Mucosa of descending colon (tissue), 3 donors: Measurements from ENCODE around the gene BEST1. TPM values are rescaled to one million over a fixed set of nuclear protein-coding genes. Genes with fewer than 3 reads are reported as not detected.
A peak's percentile ranks its signal among the peaks of the same experiment; 100 is the strongest.

ENCODE experiments used
- ATAC-seq: fragments of 200-7000 bp; cut with Tn5 transposase; one replicate; pipeline ENCODE4 v1.9.1; 2020; ENCODE audit warnings: mild to moderate bottlenecking, moderate library complexity
- DNase-seq, 3 donors: peaks; one replicate each; pipeline ENCODE4 v3.0.0-alpha.2; 2020
- H3K36me3 ChIP-seq: fragments of 200-600 bp; one replicate; pipeline ENCODE4 v1.8.0; 2021; ENCODE audit warnings: low read depth, mild to moderate bottlenecking
- H3K4me1 ChIP-seq: fragments of 200-600 bp; one replicate; pipeline ENCODE4 v1.8.0; 2021; ENCODE audit warnings: low read depth, mild to moderate bottlenecking
- H3K4me3 ChIP-seq: fragments of 200-600 bp; one replicate; pipeline ENCODE4 v1.8.0; 2021; ENCODE audit warnings: mild to moderate bottlenecking
- H3K9me3 ChIP-seq: fragments of 200-600 bp; one replicate; pipeline ENCODE4 v1.8.0; 2021; ENCODE audit warnings: mild to moderate bottlenecking
- intact Hi-C, 2 donors: fragments of 100-400 bp; cut with DNase I in 1 of 2; cut with micrococcal nuclease in 1 of 2; formaldehyde crosslinking; loops; one replicate each; pipeline versions ENCODE4 v1.11.0 to v1.11.1; 2022; cut with DNase I, micrococcal nuclease
- total RNA-seq, 3 donors: library from RNA; stranded (reverse); fragmentation: NEBNext Ultra II Directional in 2 of 3; extraction: Animal tissue kit (Norgen Biotek cat#: 25700) in 2 of 3; gene quantifications; one replicate each; pipeline versions ENCODE4 v1.2.1 to v1.2.4, GENCODE V29; 2021 to 2023
- TF ChIP-seq, protein P1 (sequence below): fragments of 200-600 bp; IDR thresholded peaks from one replicate; pipeline ENCODE4 v1.8.0; 2022; ENCODE audit warnings: antibody characterized with exemption, mild to moderate bottlenecking
- donor health status: DM: no; HTN: no; CAD: no; lungs with moderate emphysema.
- donor health status: DM: no; HTN: no; CAD: no.
- donor health status: DM: no; HTN: yes; CAD: no.

BEST1 gene
- total RNA-seq, 3 donors from 2014 or later, result 0.41 to 2.8 (median 1.8) TPM

DNA sequence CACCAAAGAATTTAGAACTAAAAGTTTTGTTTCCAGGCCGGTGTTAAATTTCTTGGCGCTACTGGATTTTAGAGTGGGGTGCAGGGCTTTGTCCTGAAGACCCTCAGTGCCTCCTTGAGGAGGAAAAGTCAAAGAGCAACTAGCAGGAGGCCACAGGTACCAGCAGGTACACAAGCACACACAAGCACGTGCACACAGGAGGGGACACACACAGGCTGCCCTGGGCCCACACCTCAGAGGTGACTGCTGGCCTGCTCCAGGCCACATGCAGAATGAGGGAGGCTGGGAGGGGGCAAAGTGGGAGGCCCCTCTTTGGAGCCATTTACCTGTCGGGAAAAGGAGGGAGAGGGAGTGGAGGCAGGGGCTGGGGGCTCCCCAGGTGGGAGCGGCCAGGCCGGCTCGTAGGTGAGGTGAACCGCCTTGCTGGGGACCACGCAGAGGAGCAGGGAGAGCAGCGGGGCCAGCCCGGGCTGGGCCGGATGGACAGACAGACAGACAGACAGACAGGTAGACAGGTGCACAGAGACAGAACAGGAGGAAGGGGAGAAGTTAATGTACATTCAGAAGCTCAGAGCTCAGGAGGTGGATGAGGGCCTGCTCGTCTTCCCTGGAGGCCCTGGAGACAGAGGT, 45.0 kb upstream of the BEST1 start:
- intact Hi-C loops, result no loop called here
- no peaks in the 10 kb centered on the region for H3K4me1 ChIP-seq
- no peak overlapping the region for H3K4me3 ChIP-seq
- ATAC-seq (no peak), DNase-seq (no peak)
- H3K36me3 ChIP-seq, result no peaks in the 10 kb centered on the region
- TF ChIP-seq, protein P1, sequence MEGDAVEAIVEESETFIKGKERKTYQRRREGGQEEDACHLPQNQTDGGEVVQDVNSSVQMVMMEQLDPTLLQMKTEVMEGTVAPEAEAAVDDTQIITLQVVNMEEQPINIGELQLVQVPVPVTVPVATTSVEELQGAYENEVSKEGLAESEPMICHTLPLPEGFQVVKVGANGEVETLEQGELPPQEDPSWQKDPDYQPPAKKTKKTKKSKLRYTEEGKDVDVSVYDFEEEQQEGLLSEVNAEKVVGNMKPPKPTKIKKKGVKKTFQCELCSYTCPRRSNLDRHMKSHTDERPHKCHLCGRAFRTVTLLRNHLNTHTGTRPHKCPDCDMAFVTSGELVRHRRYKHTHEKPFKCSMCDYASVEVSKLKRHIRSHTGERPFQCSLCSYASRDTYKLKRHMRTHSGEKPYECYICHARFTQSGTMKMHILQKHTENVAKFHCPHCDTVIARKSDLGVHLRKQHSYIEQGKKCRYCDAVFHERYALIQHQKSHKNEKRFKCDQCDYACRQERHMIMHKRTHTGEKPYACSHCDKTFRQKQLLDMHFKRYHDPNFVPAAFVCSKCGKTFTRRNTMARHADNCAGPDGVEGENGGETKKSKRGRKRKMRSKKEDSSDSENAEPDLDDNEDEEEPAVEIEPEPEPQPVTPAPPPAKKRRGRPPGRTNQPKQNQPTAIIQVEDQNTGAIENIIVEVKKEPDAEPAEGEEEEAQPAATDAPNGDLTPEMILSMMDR, result no peak
- no peaks in the 10 kb centered on the region for H3K9me3 ChIP-seq

DNA sequence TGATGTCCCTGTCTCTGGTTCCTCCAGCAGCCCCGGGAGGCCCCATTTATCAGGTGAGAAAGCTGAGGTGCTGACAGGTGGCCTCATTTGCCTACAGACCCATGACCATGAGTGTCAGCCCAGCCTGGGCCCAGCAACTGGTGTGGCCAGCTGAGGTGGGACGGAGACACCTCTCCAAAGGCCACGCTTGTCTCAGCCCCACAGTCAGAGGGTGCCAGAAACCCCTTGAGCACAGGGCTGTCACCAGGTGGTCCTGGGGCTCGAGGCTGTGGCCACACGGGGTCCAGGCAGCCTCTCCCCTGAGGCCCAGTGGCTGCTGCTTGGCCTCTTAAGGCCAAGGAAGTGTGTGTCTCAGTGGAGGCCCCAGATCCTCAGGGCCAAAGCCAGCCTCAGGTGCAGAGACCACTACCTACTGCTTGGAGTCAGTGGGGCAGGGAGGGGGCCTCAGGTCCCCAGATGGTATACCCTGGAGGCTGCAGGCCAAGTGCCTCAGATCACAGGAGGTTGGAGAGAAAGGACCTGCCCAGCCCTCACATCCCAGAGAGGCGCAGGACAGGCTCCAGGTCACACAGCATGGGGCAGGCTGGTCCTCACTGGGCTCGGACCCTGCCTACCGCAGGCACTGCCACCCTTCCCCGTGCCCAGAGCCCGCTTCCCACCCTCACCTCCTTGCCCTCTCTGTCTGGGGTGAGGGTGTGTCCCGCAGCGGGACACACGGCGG, 44.2 kb upstream of the BEST1 start:
- ATAC-seq (no peak), DNase-seq (no peak)
- TF ChIP-seq, protein P1, result no peak
- Histone ChIP-seq H3K4me3 (no peak overlapping the region), H3K36me3 (no peaks in the 10 kb centered on the region), H3K9me3 (no peaks in the 10 kb centered on the region), H3K4me1 (no peaks in the 10 kb centered on the region)
- intact Hi-C loops, result no loop called here

DNA sequence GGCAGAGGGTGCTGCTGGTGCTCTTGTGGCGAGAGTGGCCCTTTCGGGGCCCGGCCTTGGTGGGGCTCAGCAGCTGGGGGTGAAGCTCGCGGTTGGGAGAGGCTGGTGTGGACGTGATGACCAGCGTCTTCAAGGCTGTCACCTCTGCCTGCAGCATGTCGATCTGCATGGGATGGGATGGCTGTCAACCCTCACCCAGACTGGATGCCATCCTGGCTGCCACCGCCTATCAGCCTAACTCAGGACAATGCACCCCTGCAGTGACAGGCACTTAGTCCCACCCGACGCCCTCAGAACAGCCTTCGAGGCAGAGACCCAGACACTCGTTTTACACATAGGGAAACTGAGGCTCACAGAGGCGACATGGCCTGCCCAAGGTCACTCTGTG, 43.6 kb upstream of the BEST1 start:
- H3K9me3 ChIP-seq, result no peaks in the 10 kb centered on the region
- DNase-seq (peak in 2 of 3 donors; percentile 3 to 38), ATAC-seq (no peak)
- no peak overlapping the region for H3K4me3 ChIP-seq
- intact Hi-C loops, result no loop called here
- H3K36me3 ChIP-seq, result no peaks in the 10 kb centered on the region
- TF ChIP-seq, protein P1, result no peak
- no peaks in the 10 kb centered on the region for H3K4me1 ChIP-seq

DNA sequence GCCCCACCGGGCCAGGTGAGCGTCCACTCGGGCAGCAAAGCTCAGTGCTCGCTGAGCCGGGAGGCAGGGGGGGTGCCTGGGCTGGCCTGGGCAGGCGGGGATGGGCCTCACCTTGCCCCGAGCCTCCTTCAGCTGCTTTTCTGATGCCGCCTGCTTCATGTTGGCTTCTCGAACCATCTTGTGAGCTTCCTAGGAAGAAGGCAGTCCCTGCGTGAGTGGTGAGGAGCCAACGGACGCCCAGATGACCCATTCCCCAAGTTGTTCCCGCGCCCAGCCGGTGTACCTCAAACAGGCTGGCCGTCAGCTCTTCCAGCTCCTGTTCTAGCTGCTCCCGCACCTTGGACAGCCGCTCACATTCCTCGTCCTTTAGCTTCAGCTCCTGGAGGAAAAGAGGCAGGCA, 42.9 kb upstream of the BEST1 start:
- TF ChIP-seq, protein P1, result no peak
- H3K36me3 ChIP-seq, result no peaks in the 10 kb centered on the region
- H3K4me1 ChIP-seq, result no peaks in the 10 kb centered on the region
- intact Hi-C loops, result no loop called here
- H3K4me3 ChIP-seq, result no peak overlapping the region
- peak in 2 of 3 donors; percentile 12 to 40 for DNase-seq
- no peak for ATAC-seq
- no peaks in the 10 kb centered on the region for H3K9me3 ChIP-seq

DNA sequence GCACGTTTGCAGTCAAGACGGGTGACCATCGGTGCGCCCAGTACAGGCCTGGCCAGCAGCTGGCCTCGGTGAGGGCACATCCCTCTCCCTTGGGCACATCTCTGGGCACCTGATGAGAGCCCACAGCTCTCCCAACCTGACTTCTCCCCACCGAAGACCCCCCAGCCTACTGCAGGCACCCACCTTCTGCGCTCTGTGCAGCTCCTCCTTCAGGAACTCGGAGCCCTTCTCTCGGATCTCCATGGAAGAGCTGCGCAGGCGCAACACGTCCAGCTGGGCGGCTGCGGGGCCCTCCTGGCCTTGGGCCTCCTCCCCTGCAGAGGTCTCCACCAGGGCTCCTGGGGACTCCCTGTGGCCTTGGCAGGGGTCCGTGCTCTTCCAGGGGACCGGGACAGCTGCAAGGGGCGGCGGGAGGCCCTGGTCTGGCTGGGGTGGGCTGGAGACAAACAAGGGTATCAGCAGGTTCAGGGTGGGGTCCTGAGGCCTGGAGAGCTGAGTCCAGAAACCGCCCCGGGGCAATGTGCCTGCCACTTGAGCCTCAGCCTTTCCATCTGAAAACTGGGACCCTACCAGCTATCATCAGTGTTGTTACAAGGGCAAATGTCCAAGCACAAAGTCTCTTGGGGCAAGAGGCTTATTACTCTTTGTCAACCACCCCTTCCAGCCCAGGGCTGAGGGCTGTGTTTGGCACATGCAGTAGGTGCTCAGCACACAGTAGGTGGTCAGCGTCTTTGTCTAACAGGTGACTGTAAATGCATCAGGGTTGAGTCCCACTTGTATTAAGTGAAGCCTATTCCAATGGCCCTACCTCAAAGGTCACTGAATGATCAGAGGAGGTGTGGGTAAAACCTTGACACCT, 42.1 kb upstream of the BEST1 start:
- no peak overlapping the region for H3K4me3 ChIP-seq
- no peak for ATAC-seq
- no peaks in the 10 kb centered on the region for H3K36me3 ChIP-seq
- intact Hi-C loops, result no loop called here
- DNase-seq, result peak in 2 of 3 donors; percentile 16 to 29
- TF ChIP-seq, protein P1, result no peak
- no peaks in the 10 kb centered on the region for H3K4me1 ChIP-seq
- no peaks in the 10 kb centered on the region for H3K9me3 ChIP-seq
